GM19372 (cell line): ENCODE measurements around the gene SUGCT.
A peak's percentile ranks its signal among the peaks of the same experiment; 100 is the strongest.
"Not testable (repeated sequence)": the region's sequence is repeated elsewhere in the genome, so short reads cannot be mapped to it uniquely, and the experiment has no call there.

Experiments used
- ATAC-seq: cut with Tn5 transposase; IDR thresholded peaks from one replicate; pipeline ENCODE4 v1.9.1; 2021; ENCODE audit warnings: mild to moderate bottlenecking, low read depth, moderate library complexity; ENCODE audit not compliant: unreplicated experiment

Gene SUGCT

GRCh38 chr7:40134428-40135316 lies at the start of gene SUGCT, which contains the start of gene MPLKIP:
SUGCT (plus strand) TSS chr7:40135005.
MPLKIP (minus strand) TSS chr7:40134622; CDS start chr7:40134567, 55 bp downstream.
- peak; percentile 86 for ATAC-seq

GRCh38 chr7:40092182-40092581 lies 42.6 kb upstream of the SUGCT start:
- no peak for ATAC-seq

- no peak for ATAC-seq
These were observed 41.0 kb upstream of the SUGCT start for GRCh38 chr7:40093631-40094350.

GRCh38 chr7:40095230-40095629 lies 39.6 kb upstream of the SUGCT start:
- no peak for ATAC-seq

- ATAC-seq: no peak
These were observed 39.0 kb upstream of the SUGCT start for GRCh38 chr7:40095695-40096327.

- ATAC-seq: no peak
These were observed 37.1 kb upstream of the SUGCT start for GRCh38 chr7:40097728-40098127.

GRCh38 chr7:40098810-40099209 lies 36.0 kb upstream of the SUGCT start:
- no peak for ATAC-seq

- no peak for ATAC-seq
These were observed 35.0 kb upstream of the SUGCT start for GRCh38 chr7:40099837-40100236.

GRCh38 chr7:40101201-40101600 lies 33.6 kb upstream of the SUGCT start:
- no peak for ATAC-seq

GRCh38 chr7:40102897-40103296 lies 31.9 kb upstream of the SUGCT start:
- ATAC-seq: no peak

GRCh38 chr7:40105879-40106473 lies 28.8 kb upstream of the SUGCT start:
- no peak for ATAC-seq

- ATAC-seq: no peak
These were observed 18.9 kb upstream of the SUGCT start for GRCh38 chr7:40115936-40116335.

- ATAC-seq: not testable (repeated sequence)
These were observed 17.6 kb upstream of the SUGCT start for GRCh38 chr7:40117199-40117598.

- not testable (repeated sequence) for ATAC-seq
These were observed 16.6 kb upstream of the SUGCT start for GRCh38 chr7:40118201-40118600.

- no peak for ATAC-seq
These were observed 14.8 kb upstream of the SUGCT start for GRCh38 chr7:40120020-40120419.

GRCh38 chr7:40122100-40122939 lies 12.5 kb upstream of the SUGCT start:
- ATAC-seq: not testable (repeated sequence)

- ATAC-seq: no peak
These were observed 11.9 kb upstream of the SUGCT start for GRCh38 chr7:40122940-40123254.

- ATAC-seq: no peak
These were observed 1.0 kb upstream of the SUGCT start for GRCh38 chr7:40133561-40134427.

GRCh38 chr7:40135317-40135610 lies 459 bp downstream of the SUGCT start:
- ATAC-seq: no peak
